ENCODE data around the gene TMEM145. TPM values are rescaled to one million over a fixed set of nuclear protein-coding genes. Genes with fewer than 3 reads are reported as not detected.

TMEM145 gene
- total and polyA plus RNA-seq, 2 donors from 2014 or later: not detected

DNA sequence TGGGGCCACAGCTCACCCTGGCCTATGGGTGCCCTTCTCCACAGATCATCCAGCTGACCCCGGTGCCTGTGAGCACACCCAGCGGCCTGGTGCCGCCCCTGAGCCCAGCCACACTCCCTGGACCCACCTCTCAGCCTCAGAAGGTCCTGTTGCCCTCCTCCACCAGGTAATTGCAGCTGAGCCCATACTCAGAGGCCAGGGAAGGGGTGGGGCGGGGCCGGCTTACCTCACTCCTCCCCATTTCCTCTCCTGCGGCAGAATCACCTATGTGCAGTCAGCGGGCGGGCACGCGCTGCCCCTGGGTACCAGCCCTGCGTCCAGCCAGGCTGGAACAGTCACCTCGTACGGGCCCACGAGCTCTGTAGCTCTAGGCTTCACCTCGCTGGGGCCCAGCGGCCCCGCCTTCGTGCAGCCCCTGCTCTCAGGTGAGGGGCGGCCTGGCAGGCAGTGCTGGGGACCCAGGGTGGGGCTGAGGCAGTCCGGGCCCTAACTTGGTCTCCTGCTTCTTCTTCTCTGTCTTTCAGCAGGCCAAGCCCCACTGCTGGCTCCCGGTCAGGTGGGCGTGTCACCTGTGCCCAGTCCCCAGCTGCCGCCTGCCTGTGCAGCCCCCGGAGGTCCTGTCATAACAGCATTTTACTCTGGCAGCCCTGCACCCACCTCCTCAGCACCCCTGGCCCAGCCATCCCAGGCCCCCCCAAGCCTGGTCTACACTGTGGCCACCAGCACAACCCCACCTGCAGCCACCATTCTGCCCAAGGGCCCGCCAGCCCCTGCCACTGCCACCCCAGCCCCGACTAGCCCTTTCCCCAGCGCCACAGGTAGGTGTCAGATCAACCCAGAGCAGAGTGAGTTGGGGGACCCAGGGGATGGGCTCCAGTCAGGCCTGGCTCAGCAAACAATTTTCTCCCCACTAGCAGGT is 20.8 kb upstream of the TMEM145 start:
- H3K4me1 ChIP-seq (ENCODE audit: control insufficient read depth in 2 of 3, insufficient read depth in 2 of 3, low read depth in 1 of 3, low read length in 3 of 3): peaks cover 0 to 4% (median 0%) of the 10 kb centered on the region in 3 donors

DNA sequence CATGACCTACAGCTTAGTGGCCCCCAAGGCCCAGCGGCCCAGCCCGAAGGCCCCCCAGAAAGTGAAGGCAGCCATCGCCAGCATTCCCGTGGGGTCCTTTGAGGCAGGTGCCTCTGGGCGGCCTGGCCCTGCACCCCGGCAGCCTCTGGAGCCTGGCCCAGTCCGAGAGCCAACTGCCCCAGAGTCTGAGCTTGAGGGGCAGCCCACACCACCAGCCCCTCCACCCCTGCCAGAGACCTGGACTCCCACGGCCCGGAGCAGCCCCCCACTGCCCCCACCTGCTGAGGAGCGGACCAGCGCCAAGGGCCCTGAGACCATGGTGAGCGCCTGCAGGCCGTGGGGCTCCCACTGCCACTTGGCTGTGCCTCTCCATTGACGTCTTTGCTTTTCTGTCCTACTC is 20.1 kb upstream of the TMEM145 start:
- intact Hi-C loops (cut with DNase I): no loop called here
- no peak for FAIRE-seq
- H3K27ac ChIP-seq (ENCODE audit: low read depth in 2 of 2, low read length in 2 of 2): no peak overlapping the region
- peak in 1 of 5 donors; percentile 68 for DNase-seq
- no peaks in the 10 kb centered on the region for H3K27me3 ChIP-seq (ENCODE audit: control insufficient read depth, insufficient read depth, low read length)
- no peak overlapping the region for H3K9ac ChIP-seq (ENCODE audit: low read length in 3 of 3)
- no peaks in the 10 kb centered on the region for H3K9me3 ChIP-seq (ENCODE audit: control insufficient read depth in 2 of 3, insufficient read depth in 1 of 3, low read length in 3 of 3)
- peaks cover 0 to 4% (median 0%) of the 10 kb centered on the region in 3 donors for H3K4me1 ChIP-seq (ENCODE audit: control insufficient read depth in 2 of 3, insufficient read depth in 2 of 3, low read depth in 1 of 3, low read length in 3 of 3)
- H3K36me3 ChIP-seq (ENCODE audit: control insufficient read depth in 2 of 3, insufficient read depth in 3 of 3, low read length in 3 of 3): peaks cover 0 to 26% (median 4%) of the 10 kb centered on the region in 3 donors
- TF ChIP-seq, protein P1, sequence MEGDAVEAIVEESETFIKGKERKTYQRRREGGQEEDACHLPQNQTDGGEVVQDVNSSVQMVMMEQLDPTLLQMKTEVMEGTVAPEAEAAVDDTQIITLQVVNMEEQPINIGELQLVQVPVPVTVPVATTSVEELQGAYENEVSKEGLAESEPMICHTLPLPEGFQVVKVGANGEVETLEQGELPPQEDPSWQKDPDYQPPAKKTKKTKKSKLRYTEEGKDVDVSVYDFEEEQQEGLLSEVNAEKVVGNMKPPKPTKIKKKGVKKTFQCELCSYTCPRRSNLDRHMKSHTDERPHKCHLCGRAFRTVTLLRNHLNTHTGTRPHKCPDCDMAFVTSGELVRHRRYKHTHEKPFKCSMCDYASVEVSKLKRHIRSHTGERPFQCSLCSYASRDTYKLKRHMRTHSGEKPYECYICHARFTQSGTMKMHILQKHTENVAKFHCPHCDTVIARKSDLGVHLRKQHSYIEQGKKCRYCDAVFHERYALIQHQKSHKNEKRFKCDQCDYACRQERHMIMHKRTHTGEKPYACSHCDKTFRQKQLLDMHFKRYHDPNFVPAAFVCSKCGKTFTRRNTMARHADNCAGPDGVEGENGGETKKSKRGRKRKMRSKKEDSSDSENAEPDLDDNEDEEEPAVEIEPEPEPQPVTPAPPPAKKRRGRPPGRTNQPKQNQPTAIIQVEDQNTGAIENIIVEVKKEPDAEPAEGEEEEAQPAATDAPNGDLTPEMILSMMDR (IDR thresholded peaks at IDR 0.05; ENCODE audit: borderline replicate concordance, extremely low read depth, insufficient read depth): no peak
- H3K4me3 ChIP-seq (ENCODE audit: low read length in 3 of 3): no peak overlapping the region

More for the DNA sequence above, 20.8 kb upstream of the TMEM145 start:
- intact Hi-C loops (cut with DNase I): no loop called here
- Histone ChIP-seq H3K9me3 (ENCODE audit: control insufficient read depth in 2 of 3, insufficient read depth in 1 of 3, low read length in 3 of 3) (no peaks in the 10 kb centered on the region), H3K36me3 (ENCODE audit: control insufficient read depth in 2 of 3, insufficient read depth in 3 of 3, low read length in 3 of 3) (peaks cover 0 to 32% (median 11%) of the 10 kb centered on the region in 3 donors), H3K4me3 (ENCODE audit: low read length in 3 of 3) (no peak overlapping the region), H3K9ac (ENCODE audit: low read length in 3 of 3) (no peak overlapping the region), H3K27me3 (ENCODE audit: control insufficient read depth, insufficient read depth, low read length) (no peaks in the 10 kb centered on the region), H3K27ac (ENCODE audit: low read depth in 2 of 2, low read length in 2 of 2) (no peak overlapping the region)
- DNase-seq: peak in 2 of 5 donors; percentile 59 to 72
- FAIRE-seq: no peak
- TF ChIP-seq, protein P1 (IDR thresholded peaks at IDR 0.05; ENCODE audit: borderline replicate concordance, extremely low read depth, insufficient read depth): no peak

DNA sequence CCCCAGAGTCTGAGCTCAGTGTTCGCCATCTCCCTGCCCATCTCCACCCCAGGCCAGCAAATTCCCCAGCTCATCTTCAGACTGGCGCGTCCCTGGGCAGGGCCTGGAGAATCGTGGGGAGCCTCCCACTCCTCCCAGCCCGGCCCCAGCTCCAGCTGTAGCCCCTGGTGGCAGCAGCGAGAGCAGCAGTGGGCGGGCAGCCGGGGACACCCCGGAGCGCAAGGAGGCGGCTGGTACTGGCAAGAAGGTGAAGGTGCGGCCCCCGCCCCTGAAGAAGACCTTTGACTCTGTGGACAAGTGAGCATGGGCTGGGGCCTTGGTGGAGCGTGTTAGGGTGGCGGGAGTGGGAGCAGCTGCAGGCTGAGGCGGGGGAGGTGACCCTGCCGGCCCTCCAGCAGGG is 19.6 kb upstream of the TMEM145 start:
- H3K27me3 ChIP-seq (ENCODE audit: control insufficient read depth, insufficient read depth, low read length): no peaks in the 10 kb centered on the region
- intact Hi-C loops (cut with DNase I): no loop called here
- H3K4me3 ChIP-seq (ENCODE audit: low read length in 3 of 3): no peak overlapping the region
- H3K4me1 ChIP-seq (ENCODE audit: control insufficient read depth in 2 of 3, insufficient read depth in 2 of 3, low read depth in 1 of 3, low read length in 3 of 3): peaks cover 0 to 4% (median 0%) of the 10 kb centered on the region in 3 donors
- DNase-seq (peak in 4 of 5 donors; percentile 63 to 75 (median 68)), FAIRE-seq (no peak)
- no peak overlapping the region for H3K27ac ChIP-seq (ENCODE audit: low read depth in 2 of 2, low read length in 2 of 2)
- no peaks in the 10 kb centered on the region for H3K9me3 ChIP-seq (ENCODE audit: control insufficient read depth in 2 of 3, insufficient read depth in 1 of 3, low read length in 3 of 3)
- H3K36me3 ChIP-seq (ENCODE audit: control insufficient read depth in 2 of 3, insufficient read depth in 3 of 3, low read length in 3 of 3): peaks cover 0 to 20% (median 3%) of the 10 kb centered on the region in 3 donors
- no peak overlapping the region for H3K9ac ChIP-seq (ENCODE audit: low read length in 3 of 3)
- TF ChIP-seq, protein P1 (IDR thresholded peaks at IDR 0.05; ENCODE audit: borderline replicate concordance, extremely low read depth, insufficient read depth): peak; percentile 2

Data from kidney (tissue), 14 donors.